Measurements from ENCODE around the gene LIMCH1.

LIMCH1 gene

DNA sequence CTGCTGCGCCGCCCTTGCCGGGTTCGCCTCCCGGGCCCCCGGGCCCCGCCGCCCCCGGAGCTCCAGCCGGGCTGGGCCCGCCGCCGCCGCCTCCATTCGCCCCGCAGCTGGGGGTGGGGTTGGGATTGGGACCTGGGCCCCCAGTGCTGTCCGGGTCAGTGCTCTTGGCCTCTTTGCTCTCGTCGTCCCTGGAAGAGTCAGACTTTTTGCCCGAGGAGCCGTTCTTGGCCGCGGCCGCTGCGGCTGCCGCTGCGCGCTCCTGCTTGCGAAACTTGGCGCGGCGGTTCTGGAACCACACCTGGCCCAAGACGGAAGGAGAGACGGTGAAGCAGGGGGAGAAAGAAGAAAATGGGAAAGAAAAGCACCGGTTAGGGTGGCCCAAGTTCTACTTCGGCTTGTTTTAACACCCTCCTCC is 208.1 kb downstream of the LIMCH1 start:
- H2AFZ ChIP-seq (ENCODE audit: low read depth, low read length): no peak overlapping the region
- H3K36me3 ChIP-seq (ENCODE audit: insufficient read depth, low read length): no peaks in the 10 kb centered on the region
- H3K79me2 ChIP-seq (ENCODE audit: insufficient read depth, low read length): no peaks in the 10 kb centered on the region
- no peaks in the 10 kb centered on the region for H4K20me1 ChIP-seq (ENCODE audit: insufficient read depth, low read length)
- H3K27me3 ChIP-seq (ENCODE audit: insufficient read depth, low read length, poor library complexity): no peaks in the 10 kb centered on the region
- no peak overlapping the region for H3K27ac ChIP-seq (ENCODE audit: low read length)
- DNase-seq: no peak
- no peaks in the 10 kb centered on the region for H3K4me1 ChIP-seq (ENCODE audit: insufficient read depth, low read length)
- no peak overlapping the region for H3K4me2 ChIP-seq (ENCODE audit: insufficient read depth, low read length)
- no peak overlapping the region for H3K4me3 ChIP-seq (ENCODE audit: low read depth in 1 of 2, low read length in 2 of 2)
- no peak for TF ChIP-seq CTCF (IDR thresholded peaks at IDR 0.05; ENCODE audit: borderline replicate concordance, extremely low read depth, low read length, poor library complexity, severe bottlenecking)
- TF ChIP-seq EZH2 (IDR thresholded peaks at IDR 0.05; ENCODE audit: borderline replicate concordance, low read depth, low read length, severe bottlenecking): no peak
- H3K9me3 ChIP-seq (ENCODE audit: insufficient read depth, low read length, severe bottlenecking): no peaks in the 10 kb centered on the region
- no peak overlapping the region for H3K9ac ChIP-seq (ENCODE audit: low read depth, low read length)
- no peak for ATAC-seq (ENCODE audit: insufficient read depth, low read depth)

- no peak overlapping the region for H3K4me2 ChIP-seq (ENCODE audit: insufficient read depth, low read length)
- no peak overlapping the region for H3K27ac ChIP-seq (ENCODE audit: low read length)
- H3K79me2 ChIP-seq (ENCODE audit: insufficient read depth, low read length): no peaks in the 10 kb centered on the region
- H3K9me3 ChIP-seq (ENCODE audit: insufficient read depth, low read length, severe bottlenecking): no peaks in the 10 kb centered on the region
- no peaks in the 10 kb centered on the region for H3K4me1 ChIP-seq (ENCODE audit: insufficient read depth, low read length)
- H3K36me3 ChIP-seq (ENCODE audit: insufficient read depth, low read length): no peaks in the 10 kb centered on the region
- H4K20me1 ChIP-seq (ENCODE audit: insufficient read depth, low read length): no peaks in the 10 kb centered on the region
- H3K4me3 ChIP-seq (ENCODE audit: low read depth in 1 of 2, low read length in 2 of 2): no peak overlapping the region
- no peak overlapping the region for H3K9ac ChIP-seq (ENCODE audit: low read depth, low read length)
- no peak overlapping the region for H2AFZ ChIP-seq (ENCODE audit: low read depth, low read length)
- DNase-seq: no peak
- TF ChIP-seq EZH2 (IDR thresholded peaks at IDR 0.05; ENCODE audit: borderline replicate concordance, low read depth, low read length, severe bottlenecking) (no peak), CTCF (IDR thresholded peaks at IDR 0.05; ENCODE audit: borderline replicate concordance, extremely low read depth, low read length, poor library complexity, severe bottlenecking) (no peak)
- ATAC-seq (ENCODE audit: insufficient read depth, low read depth): no peak
- no peaks in the 10 kb centered on the region for H3K27me3 ChIP-seq (ENCODE audit: insufficient read depth, low read length, poor library complexity)
Observed at GRCh38 chr4:41746440-41747229, 208.7 kb downstream of the LIMCH1 start.

- Histone ChIP-seq H3K27me3 (ENCODE audit: insufficient read depth, low read length, poor library complexity) (no peaks in the 10 kb centered on the region), H3K4me3 (ENCODE audit: low read depth in 1 of 2, low read length in 2 of 2) (no peak overlapping the region), H3K27ac (ENCODE audit: low read length) (no peak overlapping the region), H3K9me3 (ENCODE audit: insufficient read depth, low read length, severe bottlenecking) (no peaks in the 10 kb centered on the region), H3K4me1 (ENCODE audit: insufficient read depth, low read length) (no peaks in the 10 kb centered on the region), H4K20me1 (ENCODE audit: insufficient read depth, low read length) (no peaks in the 10 kb centered on the region), H2AFZ (ENCODE audit: low read depth, low read length) (no peak overlapping the region), H3K79me2 (ENCODE audit: insufficient read depth, low read length) (no peaks in the 10 kb centered on the region), H3K4me2 (ENCODE audit: insufficient read depth, low read length) (no peak overlapping the region), H3K9ac (ENCODE audit: low read depth, low read length) (no peak overlapping the region), H3K36me3 (ENCODE audit: insufficient read depth, low read length) (no peaks in the 10 kb centered on the region)
- ATAC-seq (ENCODE audit: insufficient read depth, low read depth) (no peak), DNase-seq (no peak)
- TF ChIP-seq CTCF (IDR thresholded peaks at IDR 0.05; ENCODE audit: borderline replicate concordance, extremely low read depth, low read length, poor library complexity, severe bottlenecking) (no peak), EZH2 (IDR thresholded peaks at IDR 0.05; ENCODE audit: borderline replicate concordance, low read depth, low read length, severe bottlenecking) (no peak)
Observed at GRCh38 chr4:41747230-41748055, 209.5 kb downstream of the LIMCH1 start.

All from DND-41 (cell line).